ENCODE results near the gene SYTL5. TPM values are rescaled to one million over a fixed set of nuclear protein-coding genes. Genes with fewer than 3 reads are reported as not detected.

SYTL5 gene
- total and polyA plus RNA-seq, 8 donors, result 0.50 to 7.7 (median 4.2) TPM

DNA sequence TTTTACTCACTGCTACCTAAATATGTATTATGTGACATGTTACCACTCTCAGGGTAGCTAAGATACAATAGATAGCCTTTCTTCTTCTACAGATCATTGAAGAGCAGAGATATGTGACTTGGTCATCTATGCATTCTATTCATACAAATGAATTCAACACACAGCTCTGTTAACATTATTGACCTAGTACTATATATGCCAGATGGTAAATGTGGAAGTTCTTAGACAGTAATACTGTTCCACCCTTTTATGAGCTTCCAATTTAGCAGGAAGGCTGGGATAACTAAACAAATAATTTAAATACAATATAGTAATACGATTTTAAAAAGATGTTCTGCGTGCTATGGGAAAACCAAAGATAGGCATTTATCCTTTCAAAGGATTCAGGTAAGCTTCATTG is 76.0 kb downstream of the SYTL5 start:
- H3K9me3 ChIP-seq, result no peaks in the 10 kb centered on the region
- no peak for ATAC-seq
- H3K4me3 ChIP-seq, result no peak overlapping the region
- intact Hi-C loops (cut with DNase I), result no loop called here
- DNase-seq, result no peak
- peaks cover 0 to 2% of the 10 kb centered on the region in 2 donors for H3K27me3 ChIP-seq
- TF ChIP-seq CTCF (IDR thresholded peaks at IDR 0.05), result no peak
- H3K4me1 ChIP-seq, result no peaks in the 10 kb centered on the region
- H3K36me3 ChIP-seq, result no peaks in the 10 kb centered on the region
- H3K27ac ChIP-seq, result no peak overlapping the region

DNA sequence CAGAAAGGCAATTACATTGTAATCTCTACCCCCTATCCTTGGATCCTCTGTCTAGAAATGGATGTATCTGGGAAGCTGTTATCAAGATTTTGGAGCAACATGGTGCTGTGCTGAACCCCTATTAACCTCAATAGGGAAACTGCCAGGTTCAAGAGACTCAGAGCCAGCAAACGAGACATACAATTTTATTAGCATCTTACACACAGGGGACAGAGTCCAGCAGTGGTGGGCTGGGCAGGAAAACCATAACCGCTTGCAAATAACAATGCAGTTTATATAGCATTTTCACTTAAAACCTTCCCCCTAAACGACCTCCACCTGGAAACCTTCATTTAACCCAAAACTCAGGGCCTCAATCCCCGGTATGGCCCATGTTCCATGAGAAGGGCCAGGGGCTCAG is 79.5 kb downstream of the SYTL5 start:
- H3K9me3 ChIP-seq, result no peaks in the 10 kb centered on the region
- DNase-seq (no peak), ATAC-seq (no peak)
- no peak overlapping the region for H3K27ac ChIP-seq
- TF ChIP-seq CTCF (IDR thresholded peaks at IDR 0.05), result no peak
- H3K4me3 ChIP-seq, result no peak overlapping the region
- intact Hi-C loops (cut with DNase I), result no loop called here
- no peaks in the 10 kb centered on the region for H3K27me3 ChIP-seq
- H3K4me1 ChIP-seq, result no peaks in the 10 kb centered on the region
- no peaks in the 10 kb centered on the region for H3K36me3 ChIP-seq

- H3K36me3 ChIP-seq, result no peaks in the 10 kb centered on the region
- no peak overlapping the region for H3K27ac ChIP-seq
- H3K27me3 ChIP-seq, result no peaks in the 10 kb centered on the region
- intact Hi-C loops (cut with DNase I), result no loop called here
- H3K4me1 ChIP-seq, result no peaks in the 10 kb centered on the region
- H3K9me3 ChIP-seq, result no peaks in the 10 kb centered on the region
- ATAC-seq (no peak), DNase-seq (no peak)
- no peak overlapping the region for H3K4me3 ChIP-seq
- no peak for TF ChIP-seq CTCF (IDR thresholded peaks at IDR 0.05)
These were observed 80.3 kb downstream of the SYTL5 start for GRCh38 chrX:38086451-38087215.

GRCh38 chrX:38087594-38087993 is 81.2 kb downstream of the SYTL5 start:
- ATAC-seq (no peak), DNase-seq (no peak)
- Histone ChIP-seq H3K4me1 (no peaks in the 10 kb centered on the region), H3K36me3 (no peaks in the 10 kb centered on the region), H3K27ac (no peak overlapping the region), H3K27me3 (no peaks in the 10 kb centered on the region), H3K4me3 (no peak overlapping the region), H3K9me3 (no peaks in the 10 kb centered on the region)
- intact Hi-C loops (cut with DNase I), result no loop called here
- no peak for TF ChIP-seq CTCF (IDR thresholded peaks at IDR 0.05)

GRCh38 chrX:38089173-38089982 is 83.0 kb downstream of the SYTL5 start:
- intact Hi-C loops (cut with DNase I), result no loop called here
- no peak for ATAC-seq
- H3K4me3 ChIP-seq, result no peak overlapping the region
- no peaks in the 10 kb centered on the region for H3K9me3 ChIP-seq
- TF ChIP-seq CTCF (IDR thresholded peaks at IDR 0.05), result no peak
- H3K36me3 ChIP-seq, result no peaks in the 10 kb centered on the region
- no peaks in the 10 kb centered on the region for H3K4me1 ChIP-seq
- no peak overlapping the region for H3K27ac ChIP-seq
- no peak for DNase-seq
- no peaks in the 10 kb centered on the region for H3K27me3 ChIP-seq
